ENCODE measurements around the gene SNCG.

- no peak for TF ChIP-seq ELF4 (CRISPR knock-in tag; IDR thresholded peaks at IDR 0.05; ENCODE audit: low read depth)
- no peak for TF ChIP-seq CTCF (IDR thresholded peaks at IDR 0.05)
- no peak for TF ChIP-seq TCF7 (CRISPR knock-in tag; IDR thresholded peaks at IDR 0.05; ENCODE audit: low read depth)
- TF ChIP-seq, protein P1, sequence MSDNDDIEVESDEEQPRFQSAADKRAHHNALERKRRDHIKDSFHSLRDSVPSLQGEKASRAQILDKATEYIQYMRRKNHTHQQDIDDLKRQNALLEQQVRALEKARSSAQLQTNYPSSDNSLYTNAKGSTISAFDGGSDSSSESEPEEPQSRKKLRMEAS (CRISPR knock-in tag; IDR thresholded peaks at IDR 0.05), result no peak
Observed at GRCh38 chr10:86965986-86966654, 7.7 kb downstream of the SNCG start.

Measured in WTC11 (cell line).